SW 1271 (cell line): ENCODE measurements around the gene UBXN7.
"Not testable (repeated sequence)": the region's sequence is repeated elsewhere in the genome, so short reads cannot be mapped to it uniquely, and the experiment has no call there.

Experiments used
- DNase-seq, 2 experiments: peaks; one replicate each; lab custom pipeline; 2025; lab: John Stamatoyannopoulos, UW

The UBXN7 gene

GRCh38 chr3:196316799-196317686 is 115.2 kb downstream of the UBXN7 start:
- DNase-seq: not testable (repeated sequence)

- no peak for DNase-seq
These were observed 116.4 kb downstream of the UBXN7 start for GRCh38 chr3:196315821-196316220.

GRCh38 chr3:196314597-196314996 is 117.6 kb downstream of the UBXN7 start:
- DNase-seq: no peak

GRCh38 chr3:196314086-196314485 is 118.1 kb downstream of the UBXN7 start:
- not testable (repeated sequence) for DNase-seq

GRCh38 chr3:196302960-196303359 is 129.3 kb downstream of the UBXN7 start:
- not testable (repeated sequence) for DNase-seq

GRCh38 chr3:196302551-196302950 is 129.7 kb downstream of the UBXN7 start:
- DNase-seq: not testable (repeated sequence)

- no peak for DNase-seq
These were observed 133.7 kb downstream of the UBXN7 start for GRCh38 chr3:196298521-196298920.
